Measurements from ENCODE around the gene CMTM7.
"Not testable (repeated sequence)": the region's sequence is repeated elsewhere in the genome, so short reads cannot be mapped to it uniquely, and the experiment has no call there.

The CMTM7 gene

GRCh38 chr3:32460031-32460749 is 68.5 kb downstream of the CMTM7 start:
- DNase-seq (ENCODE audit: low spot score), result no peak

- not testable (repeated sequence) for DNase-seq (ENCODE audit: low spot score)
These were observed 69.3 kb downstream of the CMTM7 start for GRCh38 chr3:32460817-32461496.

- not testable (repeated sequence) for DNase-seq (ENCODE audit: low spot score)
These were observed 70.7 kb downstream of the CMTM7 start for GRCh38 chr3:32462191-32462986.

GRCh38 chr3:32463415-32463814 is 71.8 kb downstream of the CMTM7 start:
- DNase-seq (ENCODE audit: low spot score), result not testable (repeated sequence)

- DNase-seq (ENCODE audit: low spot score), result not testable (repeated sequence)
These were observed 73.1 kb downstream of the CMTM7 start for GRCh38 chr3:32464726-32465125.

GRCh38 chr3:32466808-32467207 is 75.2 kb downstream of the CMTM7 start:
- not testable (repeated sequence) for DNase-seq (ENCODE audit: low spot score)

GRCh38 chr3:32467333-32468070 is 75.8 kb downstream of the CMTM7 start:
- peak; percentile 85 for DNase-seq (ENCODE audit: low spot score)

GRCh38 chr3:32469151-32469874 is 77.7 kb downstream of the CMTM7 start:
- DNase-seq (ENCODE audit: low spot score), result no peak

- no peak for DNase-seq (ENCODE audit: low spot score)
These were observed 78.7 kb downstream of the CMTM7 start for GRCh38 chr3:32470362-32470761.

GRCh38 chr3:32471246-32471645 is 79.6 kb downstream of the CMTM7 start:
- DNase-seq (ENCODE audit: low spot score), result no peak

GRCh38 chr3:32472151-32472550 is 80.5 kb downstream of the CMTM7 start:
- not testable (repeated sequence) for DNase-seq (ENCODE audit: low spot score)

- DNase-seq (ENCODE audit: low spot score), result no peak
These were observed 82.5 kb downstream of the CMTM7 start for GRCh38 chr3:32474201-32474600.

- no peak for DNase-seq (ENCODE audit: low spot score)
These were observed 89.0 kb downstream of the CMTM7 start for GRCh38 chr3:32480604-32481003.

- DNase-seq (ENCODE audit: low spot score), result no peak
These were observed 90.4 kb downstream of the CMTM7 start for GRCh38 chr3:32481791-32482631.

GRCh38 chr3:32482693-32483092 is 91.0 kb downstream of the CMTM7 start:
- DNase-seq (ENCODE audit: low spot score), result no peak

- no peak for DNase-seq (ENCODE audit: low spot score)
These were observed 92.1 kb downstream of the CMTM7 start for GRCh38 chr3:32483772-32484171.

GRCh38 chr3:32484436-32484835 is 92.8 kb downstream of the CMTM7 start:
- DNase-seq (ENCODE audit: low spot score), result no peak

GRCh38 chr3:32487781-32488473 is 96.3 kb downstream of the CMTM7 start:
- no peak for DNase-seq (ENCODE audit: low spot score)

GRCh38 chr3:32488474-32489008 is 96.9 kb downstream of the CMTM7 start:
- DNase-seq (ENCODE audit: low spot score), result no peak

Measured in COLO829 (cell line).